ENCODE data around the gene LIG1.
A peak's percentile ranks its signal among the peaks of the same experiment; 100 is the strongest.

LIG1 gene

GRCh38 chr19:48176226-48176625, 6.1 kb upstream of the LIG1 start:
- no peak for DNase-seq

GRCh38 chr19:48175578-48175977, 5.4 kb upstream of the LIG1 start:
- no peak for DNase-seq

- DNase-seq = no peak
These were observed 4.4 kb upstream of the LIG1 start for GRCh38 chr19:48174445-48175030.

GRCh38 chr19:48171710-48172109, 1.6 kb upstream of the LIG1 start:
- no peak for DNase-seq

GRCh38 chr19:48170817-48171347, 738 bp upstream of the LIG1 start:
- no peak for DNase-seq

- peak; percentile 37 for DNase-seq
These were observed 586 bp downstream of the LIG1 start for GRCh38 chr19:48169578-48169938.

- no peak for DNase-seq
These were observed 1.5 kb downstream of the LIG1 start for GRCh38 chr19:48168689-48169088.

GRCh38 chr19:48158210-48158790, 11.8 kb downstream of the LIG1 start:
- no peak for DNase-seq

GRCh38 chr19:48154003-48154402, 16.1 kb downstream of the LIG1 start:
- no peak for DNase-seq

- peak; percentile 32 for DNase-seq
These were observed 17.6 kb downstream of the LIG1 start for GRCh38 chr19:48152551-48152950.

GRCh38 chr19:48149430-48149829, 20.7 kb downstream of the LIG1 start:
- DNase-seq = no peak

- no peak for DNase-seq
These were observed 21.6 kb downstream of the LIG1 start for GRCh38 chr19:48148576-48148975.

GRCh38 chr19:48147597-48148175, 22.5 kb downstream of the LIG1 start:
- DNase-seq = no peak

- no peak for DNase-seq
These were observed 31.1 kb downstream of the LIG1 start for GRCh38 chr19:48139053-48139452.

- no peak for DNase-seq
These were observed 32.7 kb downstream of the LIG1 start for GRCh38 chr19:48137411-48137810.

- no peak for DNase-seq
These were observed 33.6 kb downstream of the LIG1 start for GRCh38 chr19:48136547-48136946.

- no peak for DNase-seq
These were observed 34.7 kb downstream of the LIG1 start for GRCh38 chr19:48135411-48135810.

- no peak for DNase-seq
These were observed 37.0 kb downstream of the LIG1 start for GRCh38 chr19:48133094-48133493.

GRCh38 chr19:48127561-48127960, 42.6 kb downstream of the LIG1 start:
- no peak for DNase-seq

- DNase-seq = no peak
These were observed 46.1 kb downstream of the LIG1 start for GRCh38 chr19:48123907-48124651.

GRCh38 chr19:48122421-48122820, 47.7 kb downstream of the LIG1 start:
- no peak for DNase-seq

- DNase-seq = no peak
These were observed 48.2 kb downstream of the LIG1 start for GRCh38 chr19:48121909-48122371.

- no peak for DNase-seq
These were observed 49.1 kb downstream of the LIG1 start for GRCh38 chr19:48121066-48121465.

GRCh38 chr19:48120505-48120904, 49.6 kb downstream of the LIG1 start:
- DNase-seq = no peak

Measured in NCI-H1436 treated with DMSO at 0.1 percent for 48 hours (cell line).